ENCODE results near the gene C8A. TPM values are rescaled to one million over a fixed set of nuclear protein-coding genes. Genes with fewer than 3 reads are reported as not detected.

The C8A gene
- total RNA-seq, 1 experiment from 2014 or later, result not detected

DNA sequence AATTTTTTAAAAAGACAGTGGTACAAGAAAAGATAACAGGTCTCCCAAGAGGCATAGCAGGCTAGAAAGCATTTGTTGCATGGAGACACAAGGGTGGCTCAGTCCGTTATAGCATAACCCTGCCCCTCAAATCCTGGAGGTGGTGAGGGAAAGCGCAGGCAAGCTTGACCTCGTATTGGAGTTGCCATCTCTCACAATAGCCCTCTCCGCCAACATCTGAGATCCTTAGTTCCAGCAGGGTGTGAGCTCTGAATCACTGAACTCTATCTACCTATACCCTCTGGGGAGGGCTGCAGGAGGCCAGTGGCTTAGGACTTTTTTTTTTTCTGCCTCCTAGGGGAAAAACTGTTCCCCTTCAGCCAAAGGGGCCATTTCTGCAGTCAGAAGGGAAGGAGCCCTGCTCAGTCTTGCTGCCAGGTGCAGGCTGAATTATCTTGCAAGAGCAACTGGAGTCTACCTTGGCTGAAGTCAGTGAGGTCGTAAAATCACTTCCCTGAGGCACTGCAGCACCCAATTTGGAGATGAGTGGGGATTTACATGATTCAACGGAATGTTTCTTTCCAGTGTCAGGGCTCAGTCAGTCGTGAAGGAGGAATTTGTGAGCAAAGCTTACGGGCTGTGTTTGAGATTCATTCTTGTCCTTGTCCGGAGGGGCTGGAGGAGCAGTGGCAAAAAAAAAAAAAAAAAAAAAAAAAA is 17.2 kb upstream of the C8A start:
- no peak for DNase-seq (ENCODE audit: low spot score)

DNA sequence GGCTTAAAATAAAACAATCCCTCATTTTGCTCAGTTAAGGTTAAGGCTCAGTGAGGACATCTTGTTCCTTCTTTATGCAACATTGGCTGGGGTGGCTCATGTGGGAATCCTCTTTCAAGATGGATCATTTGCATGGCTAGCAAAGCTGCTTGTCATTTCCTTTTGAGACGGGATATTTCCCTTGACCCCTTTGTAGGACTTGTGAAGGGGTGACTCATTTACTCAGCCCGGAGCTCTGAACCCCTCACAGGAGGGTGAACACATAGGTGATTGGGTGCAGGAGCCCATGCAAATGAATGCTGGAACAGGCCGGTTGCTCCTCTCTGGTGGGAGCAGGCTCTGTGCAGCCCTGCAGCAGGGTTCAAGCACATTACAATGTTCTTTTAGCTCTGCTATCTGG is 15.8 kb upstream of the C8A start:
- no peak for DNase-seq (ENCODE audit: low spot score)

DNA sequence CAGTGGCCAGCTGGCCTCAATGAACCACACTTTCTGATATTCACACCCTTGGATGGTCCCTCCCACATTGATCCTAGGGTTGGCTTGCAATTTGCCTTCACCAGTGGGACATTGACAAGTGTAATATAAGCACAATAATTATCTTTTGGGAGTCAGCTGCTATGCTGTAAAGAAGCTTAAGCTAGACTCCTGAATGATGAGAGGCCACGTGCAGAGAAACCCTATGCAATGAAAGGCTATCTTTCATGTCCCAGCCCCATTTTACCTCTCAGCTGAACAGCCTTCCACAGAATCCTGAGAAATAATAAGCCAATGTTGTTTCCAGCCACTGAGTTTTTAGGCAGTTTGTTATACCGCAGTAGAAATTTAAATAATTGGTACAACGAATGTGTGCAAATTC is 11.1 kb upstream of the C8A start:
- DNase-seq (ENCODE audit: low spot score), result no peak

DNA sequence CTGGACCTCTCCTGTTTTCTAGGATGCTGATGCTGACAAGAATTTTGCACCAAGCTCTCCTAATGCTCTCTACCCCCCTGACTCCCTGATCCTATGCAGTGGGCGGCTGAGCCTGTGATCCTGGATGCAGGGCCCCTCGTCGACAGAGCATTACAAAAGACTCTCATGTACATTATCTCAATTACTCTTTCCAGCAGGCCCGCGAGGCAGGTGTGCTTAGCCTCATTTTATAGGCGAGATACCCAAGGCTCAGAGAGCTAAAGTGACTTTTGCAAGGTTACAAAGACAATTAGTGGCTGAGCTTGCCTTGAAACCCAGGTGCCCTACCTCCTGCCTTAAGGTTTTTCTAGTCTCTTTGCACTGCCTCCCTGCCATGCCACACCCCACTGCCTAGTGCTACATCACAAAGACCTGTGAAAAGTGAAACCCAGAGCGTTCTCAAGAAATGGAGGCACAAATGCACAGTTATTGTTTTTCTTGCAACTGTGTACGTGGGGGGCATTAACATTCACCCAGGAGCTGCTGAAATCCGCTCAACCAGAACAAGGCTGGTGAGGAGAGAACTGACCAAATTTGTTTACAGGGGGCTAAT is 10.0 kb upstream of the C8A start:
- no peak for DNase-seq (ENCODE audit: low spot score)

DNA sequence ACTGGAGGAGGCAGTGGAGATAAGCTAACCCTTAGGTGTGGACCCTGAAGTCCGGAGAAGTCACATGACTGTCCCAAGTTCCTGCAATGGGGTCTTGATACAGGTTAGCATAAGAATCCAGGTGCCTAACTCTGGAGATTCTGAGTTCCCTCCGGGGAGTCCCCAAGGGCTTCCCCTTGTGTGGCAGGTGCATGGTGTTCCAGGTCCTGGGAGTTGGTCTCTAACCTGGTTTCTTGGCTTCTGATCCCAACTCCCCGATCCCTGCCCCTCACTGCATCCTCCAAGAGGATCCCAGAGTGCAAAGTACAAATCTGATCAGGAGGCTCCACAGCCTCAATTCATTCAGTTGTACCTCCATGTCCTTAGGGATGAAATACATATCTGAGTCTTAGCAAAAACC is 9.3 kb upstream of the C8A start:
- no peak for DNase-seq (ENCODE audit: low spot score)

DNA sequence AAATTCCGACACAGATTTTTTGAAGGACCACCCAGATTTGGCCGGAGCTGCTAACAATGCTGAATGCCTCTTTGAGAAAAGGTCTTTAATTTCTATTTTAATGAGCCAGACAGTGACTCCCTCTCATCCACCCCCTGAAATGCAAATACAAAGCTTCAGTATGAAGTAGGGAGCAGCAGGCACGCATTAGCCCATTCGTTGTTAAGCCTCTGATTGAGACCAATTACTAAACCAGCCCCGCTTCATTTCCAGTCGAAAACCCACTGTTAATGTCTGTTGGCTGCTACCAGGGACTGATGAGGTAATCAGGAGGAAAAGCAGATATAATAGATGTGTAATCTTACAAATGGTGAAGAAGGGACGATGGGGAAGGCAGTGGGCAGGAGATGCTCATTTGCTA is 4.8 kb upstream of the C8A start:
- no peak for DNase-seq (ENCODE audit: low spot score)

DNA sequence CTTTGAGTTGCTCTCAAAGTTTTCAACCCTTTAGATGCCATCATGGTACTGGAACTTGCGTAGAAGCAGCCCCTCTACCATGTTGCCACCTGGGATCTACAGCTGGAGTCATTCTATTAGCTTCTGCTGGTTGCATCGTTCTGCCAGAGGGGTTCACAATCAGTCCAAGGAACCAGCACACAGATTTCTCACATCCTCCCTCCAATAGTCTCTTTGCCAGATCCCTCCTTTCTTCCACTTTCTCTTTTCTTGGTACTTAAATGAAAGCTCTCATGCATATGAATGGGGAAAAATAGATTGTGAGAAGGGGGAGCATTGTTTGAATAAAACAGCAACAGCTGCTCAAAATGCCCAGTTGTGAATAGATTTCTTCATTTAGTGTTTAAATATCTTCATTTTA is 4.2 kb upstream of the C8A start:
- DNase-seq (ENCODE audit: low spot score), result no peak

DNA sequence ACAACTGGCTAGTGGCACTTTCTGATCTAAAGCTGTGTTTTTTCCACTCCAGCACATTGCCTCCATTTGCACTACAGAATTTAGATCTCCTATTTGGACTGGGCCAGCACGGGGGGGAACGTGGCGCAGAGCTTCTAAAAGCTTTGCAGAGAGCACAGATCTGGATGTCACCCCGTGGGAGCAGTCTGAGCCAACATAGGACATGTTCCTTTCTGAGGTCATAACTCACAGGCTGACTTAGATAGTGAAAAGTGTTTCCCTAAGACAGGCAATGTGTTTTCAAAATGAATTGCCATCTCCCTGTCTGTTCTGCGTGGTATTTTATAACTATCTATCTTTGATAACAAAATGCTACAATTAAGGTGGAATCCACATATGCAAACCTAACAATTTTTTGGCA is 3.7 kb upstream of the C8A start:
- no peak for DNase-seq (ENCODE audit: low spot score)

DNA sequence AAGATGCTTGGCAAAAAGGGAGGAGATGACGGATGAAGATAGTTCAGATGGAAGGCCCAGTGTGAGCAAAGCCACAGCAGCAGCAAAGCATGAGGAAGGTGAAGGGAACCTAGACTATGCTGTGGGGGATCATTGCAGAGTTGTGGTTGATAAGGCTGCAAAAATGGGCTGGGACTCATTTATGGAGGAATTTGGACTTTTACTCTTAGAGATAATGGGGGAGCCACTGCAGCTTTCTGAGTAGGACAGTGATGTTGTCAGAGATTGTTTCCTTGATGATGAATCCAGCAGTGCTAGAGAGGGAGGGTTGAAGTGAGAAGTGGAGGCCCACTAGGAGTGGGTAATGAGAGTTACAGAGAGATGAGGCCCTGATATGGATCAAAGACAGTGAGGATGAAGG is 2.1 kb upstream of the C8A start:
- no peak for DNase-seq (ENCODE audit: low spot score)

DNA sequence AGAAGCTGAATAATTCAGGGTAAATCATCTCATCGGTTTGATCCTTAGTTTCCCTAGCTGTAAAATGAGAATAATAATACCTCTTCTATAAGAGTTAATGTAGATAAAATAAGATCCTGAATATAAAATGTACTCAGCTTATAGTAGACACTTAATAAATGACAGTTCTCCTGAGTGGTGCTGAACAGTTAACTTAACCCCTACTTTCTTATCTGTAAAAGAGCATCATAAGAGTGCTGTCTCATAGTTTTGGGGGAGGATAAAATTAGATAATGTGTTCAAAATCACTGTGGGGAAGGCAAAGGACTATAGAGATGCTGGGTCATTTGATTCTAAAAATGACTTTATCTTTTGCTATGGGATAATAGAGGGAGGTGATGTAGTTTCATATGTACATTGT is 593 bp downstream of the C8A start:
- no peak for DNase-seq (ENCODE audit: low spot score)

DNA sequence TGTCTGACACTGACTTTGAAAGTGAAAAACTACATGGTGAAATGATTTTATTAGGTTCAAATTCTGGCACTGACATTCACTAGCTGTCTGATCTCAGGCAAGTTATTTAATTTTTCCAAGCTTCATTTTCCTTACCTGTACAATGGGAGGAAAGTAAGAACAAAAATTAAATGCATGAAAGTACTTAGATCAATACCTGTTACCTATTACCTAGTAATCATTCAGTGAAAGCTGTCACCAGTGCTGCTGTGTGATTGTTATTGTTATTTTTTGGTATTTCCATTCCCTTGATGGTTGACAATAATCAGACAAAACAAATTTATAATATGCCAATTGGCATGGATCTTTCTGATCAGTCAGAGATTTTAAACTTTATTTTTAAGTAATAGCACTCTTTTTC is 1.6 kb downstream of the C8A start:
- no peak for DNase-seq (ENCODE audit: low spot score)

DNA sequence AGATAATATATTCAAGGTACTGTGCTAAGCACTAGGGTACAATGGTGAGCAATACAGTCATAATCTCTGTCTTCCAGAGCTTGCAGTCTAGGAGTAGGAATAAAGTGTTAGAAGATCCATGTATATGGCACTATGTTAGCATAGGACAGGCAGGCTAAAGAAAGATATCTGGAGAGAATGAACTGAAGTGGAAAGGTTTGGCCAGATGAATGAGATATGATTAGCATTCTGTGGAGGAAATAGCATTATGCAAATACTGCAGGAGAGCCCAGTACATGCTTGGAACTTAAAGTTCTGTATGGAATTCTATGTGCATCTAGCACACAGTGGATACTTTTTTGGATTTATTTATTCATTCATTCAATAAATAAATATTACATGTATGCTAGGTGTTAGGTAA is 4.7 kb downstream of the C8A start:
- no peak for DNase-seq (ENCODE audit: low spot score)

DNA sequence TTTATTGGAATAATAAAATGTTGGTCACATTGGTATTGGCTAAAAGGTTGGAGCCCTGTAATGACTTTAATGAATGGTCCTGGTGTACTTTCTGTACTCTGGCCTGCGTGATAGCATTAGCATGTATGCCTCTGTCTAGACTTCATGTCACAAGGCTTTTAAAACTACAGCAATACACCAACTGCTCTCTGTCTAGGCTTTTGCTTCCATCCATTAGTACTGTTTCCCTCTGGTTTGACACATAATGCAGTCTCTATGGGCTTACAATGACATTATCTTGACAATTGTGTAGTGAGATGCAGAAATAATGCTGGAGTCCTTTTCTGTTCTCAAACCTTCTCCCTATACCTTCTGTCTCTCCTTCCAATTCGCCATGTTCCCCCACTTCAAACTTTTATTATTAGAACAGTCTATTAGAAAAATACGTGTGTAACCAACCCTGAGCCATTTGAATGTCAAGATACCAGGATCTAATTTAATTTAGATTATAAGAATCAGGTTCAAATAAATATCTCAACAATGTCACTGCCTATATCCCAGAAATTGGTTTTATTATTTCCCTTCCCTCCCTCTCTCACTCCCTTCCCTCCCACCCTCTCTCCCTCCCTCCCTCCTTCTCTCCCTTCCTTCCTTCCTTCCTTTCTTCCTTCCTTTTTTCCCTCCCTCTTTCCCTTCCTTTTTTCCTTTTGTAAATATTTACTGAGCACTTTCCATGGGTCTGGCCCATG is 8.8 kb downstream of the C8A start:
- no peak for DNase-seq (ENCODE audit: low spot score)

DNA sequence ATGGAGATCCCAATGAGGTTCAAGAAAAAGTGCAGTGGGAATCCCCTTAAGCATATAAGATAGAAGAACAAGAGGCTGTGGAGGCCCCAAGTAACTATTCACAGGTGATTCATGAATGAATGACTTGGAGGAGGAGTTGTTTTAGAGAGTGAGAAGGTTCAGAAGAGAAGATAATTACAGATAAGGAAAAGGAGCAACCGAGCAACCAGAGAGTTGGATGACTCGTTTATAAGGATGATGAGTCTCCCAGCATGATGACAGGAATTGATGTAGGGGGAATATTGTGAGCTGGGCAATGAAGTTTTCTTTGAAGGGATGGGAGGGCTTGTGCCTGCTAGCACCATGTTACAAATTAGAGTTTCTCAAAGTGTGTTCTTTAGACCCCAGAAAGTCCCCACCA is 9.8 kb downstream of the C8A start:
- no peak for DNase-seq (ENCODE audit: low spot score)

DNA sequence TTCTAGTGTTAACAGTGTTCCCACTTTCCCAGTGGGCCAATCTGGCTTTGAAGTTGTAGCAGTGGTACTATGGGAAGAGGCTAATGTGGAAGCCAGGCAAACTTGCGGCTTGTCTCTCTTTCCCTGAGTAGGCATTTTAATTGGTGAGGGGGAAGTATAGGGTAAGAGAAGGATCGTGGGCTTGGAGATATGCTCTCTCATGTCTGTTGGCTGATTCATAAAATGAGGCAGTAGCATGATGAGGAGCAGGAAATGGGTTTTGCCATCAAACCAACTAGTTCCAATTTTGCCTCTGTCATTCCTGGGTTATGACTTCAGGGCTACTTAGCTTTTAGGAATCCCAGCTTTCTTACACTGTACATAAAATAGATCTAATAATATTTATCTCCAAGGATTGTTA is 12.1 kb downstream of the C8A start:
- DNase-seq (ENCODE audit: low spot score), result no peak

DNA sequence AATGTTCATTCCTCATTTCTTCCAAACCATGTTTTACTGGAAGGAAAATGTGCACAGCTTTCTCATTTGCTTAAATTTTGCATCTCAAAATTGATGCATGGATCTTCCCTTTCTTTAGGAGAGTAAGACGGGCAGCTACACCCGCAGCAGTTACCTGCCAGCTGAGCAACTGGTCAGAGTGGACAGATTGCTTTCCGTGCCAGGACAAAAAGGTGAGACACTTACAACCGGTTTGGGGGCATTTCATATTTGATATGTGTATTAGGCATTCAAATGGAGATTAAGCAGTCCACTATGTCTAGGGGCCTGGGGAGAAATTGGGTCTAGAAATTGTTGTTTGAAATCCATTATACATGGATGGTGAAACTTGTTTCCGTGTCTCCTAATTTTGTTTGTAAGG is 12.9 kb downstream of the C8A start:
- no peak for DNase-seq (ENCODE audit: low spot score)

DNA sequence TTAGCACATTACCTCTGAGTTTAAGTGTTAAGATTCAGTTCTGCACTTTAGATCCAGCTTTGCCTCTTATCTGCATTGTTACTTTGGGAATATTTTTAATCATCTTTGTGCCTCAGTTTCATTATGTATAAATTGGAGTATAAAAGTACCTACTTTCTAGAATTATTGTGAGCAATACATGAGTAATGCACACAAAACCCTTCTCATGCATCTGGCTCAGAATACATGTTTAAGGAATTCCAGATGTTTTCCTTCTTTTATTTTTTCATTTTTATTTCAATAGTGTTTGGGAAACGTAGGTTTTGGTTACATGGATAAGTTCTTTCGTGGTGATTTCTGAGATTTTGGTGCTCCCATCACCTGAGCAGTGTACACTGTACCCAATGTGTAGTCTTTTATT is 14.2 kb downstream of the C8A start:
- no peak for DNase-seq (ENCODE audit: low spot score)

DNA sequence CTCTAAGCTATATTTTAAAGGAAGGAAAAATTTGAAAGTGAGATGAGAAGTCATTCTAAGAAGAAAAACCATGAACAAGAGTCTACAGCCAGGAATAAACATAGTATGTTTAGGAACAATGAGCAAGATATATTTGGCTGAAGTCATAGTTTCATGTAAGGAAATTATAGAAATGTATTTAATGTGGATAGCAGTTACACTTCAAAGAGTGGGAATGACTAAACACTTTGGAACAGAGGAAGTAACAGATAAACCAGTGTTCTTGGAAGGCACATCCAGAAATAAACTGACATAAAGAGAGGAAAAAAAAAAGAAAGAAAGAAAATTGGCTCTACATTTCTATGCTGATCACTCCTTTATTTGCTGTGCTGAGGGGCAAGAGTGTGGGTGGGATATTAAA is 18.0 kb downstream of the C8A start:
- DNase-seq (ENCODE audit: low spot score), result no peak

DNA sequence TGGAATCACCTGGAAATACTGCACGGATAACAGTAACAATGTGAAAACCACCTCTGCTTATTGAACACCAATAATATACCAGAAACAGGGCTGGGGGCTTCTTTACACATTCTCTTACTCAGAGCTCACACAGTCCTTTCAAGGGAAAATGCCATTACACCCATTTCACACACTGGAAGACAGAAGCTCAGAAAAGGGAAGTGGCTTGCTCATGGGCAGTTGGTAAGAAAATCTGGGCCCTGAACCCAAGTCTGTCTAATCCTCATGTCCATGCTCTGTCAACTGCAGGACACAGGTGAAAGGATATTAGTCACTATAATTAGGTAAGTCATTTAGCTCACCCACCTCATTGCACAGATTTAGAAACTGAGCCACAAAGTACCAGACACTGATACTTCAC is 18.6 kb downstream of the C8A start:
- no peak for DNase-seq (ENCODE audit: low spot score)

DNA sequence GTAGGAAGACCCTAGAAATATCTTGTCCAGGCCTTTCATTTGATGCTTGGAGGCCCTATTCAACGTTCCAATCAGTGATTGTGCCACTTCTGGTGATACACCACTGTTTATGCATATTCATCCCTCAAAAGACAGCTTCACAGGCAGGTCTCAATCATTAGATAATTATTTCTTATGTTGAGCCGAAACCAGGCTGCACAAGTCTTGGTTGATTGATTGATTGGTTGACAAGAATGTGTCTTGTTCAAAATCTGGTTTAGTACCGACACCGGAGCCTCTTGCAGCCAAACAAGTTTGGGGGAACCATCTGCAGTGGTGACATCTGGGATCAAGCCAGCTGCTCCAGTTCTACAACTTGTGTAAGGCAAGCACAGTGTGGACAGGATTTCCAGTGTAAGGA is 20.1 kb downstream of the C8A start:
- DNase-seq (ENCODE audit: low spot score), result no peak

DNA sequence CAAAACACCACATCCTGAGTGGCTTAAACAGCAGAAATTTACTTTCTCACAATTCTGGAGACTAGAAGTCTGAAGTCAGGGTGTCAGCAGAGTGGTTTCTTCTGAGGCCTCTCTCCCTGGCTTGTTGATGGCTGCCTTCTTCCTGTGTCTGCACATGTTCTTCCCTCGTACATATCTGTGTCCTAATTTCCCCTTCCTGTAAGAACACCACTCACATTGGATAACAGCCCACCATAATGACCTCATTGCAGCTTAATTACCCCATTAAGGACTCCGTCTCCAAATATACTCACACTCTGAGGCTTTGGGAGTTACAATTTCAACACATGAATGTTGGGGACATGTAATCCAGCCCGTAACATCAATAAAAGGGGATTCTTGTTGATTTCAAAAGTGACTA is 23.4 kb downstream of the C8A start:
- DNase-seq (ENCODE audit: low spot score), result no peak

DNA sequence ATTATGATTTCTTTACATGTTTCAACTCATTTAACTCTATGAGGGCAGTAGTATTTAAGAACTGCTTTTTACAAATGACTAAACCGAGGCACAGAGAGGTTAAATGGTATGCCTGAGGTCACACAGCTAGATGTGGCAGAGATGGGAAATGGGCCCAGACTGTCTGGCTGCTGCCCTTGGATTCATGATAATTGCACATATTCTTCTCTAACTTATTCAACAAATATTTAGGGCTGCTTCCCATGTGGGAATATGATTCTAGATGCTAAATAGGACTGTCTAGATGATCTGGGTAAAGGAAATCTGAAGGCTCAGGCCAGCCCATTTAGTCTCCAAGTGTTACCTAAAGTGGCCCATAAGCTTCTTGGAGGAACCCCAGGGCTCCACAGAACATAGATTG is 26.2 kb downstream of the C8A start:
- no peak for DNase-seq (ENCODE audit: low spot score)

DNA sequence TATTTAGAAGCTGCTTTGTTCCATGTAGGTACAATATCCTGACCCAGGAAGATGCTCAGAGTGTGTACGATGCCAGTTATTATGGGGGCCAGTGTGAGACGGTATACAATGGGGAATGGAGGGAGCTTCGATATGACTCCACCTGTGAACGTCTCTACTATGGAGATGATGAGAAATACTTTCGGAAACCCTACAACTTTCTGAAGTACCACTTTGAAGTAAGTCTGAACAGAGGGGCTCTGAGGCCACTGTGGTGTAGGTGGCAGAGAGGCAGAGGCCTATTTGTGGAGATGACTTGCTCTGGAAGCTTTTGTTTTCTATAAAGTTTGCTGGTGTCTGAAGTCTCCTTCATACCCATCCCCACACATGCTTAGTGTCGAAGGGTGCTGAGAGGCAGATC is 26.8 kb downstream of the C8A start:
- no peak for DNase-seq (ENCODE audit: low spot score)

Data from HT-29 (cell line).